ENCODE data around the gene MIDN.
"Not testable (repeated sequence)": the region's sequence is repeated elsewhere in the genome, so short reads cannot be mapped to it uniquely, and the experiment has no call there.

Gene MIDN

GRCh38 chr19:1248139-1248785 is at the start of gene MIDN:
TSS of gene MIDN (plus strand) at chr19:1248583. CDS start at chr19:1250297, 1,714 bp downstream.
- ATAC-seq (peak; percentile 5), DNase-seq (peak; percentile 81)

GRCh38 chr19:1199531-1199930 is 48.9 kb upstream of the MIDN start:
- DNase-seq (no peak), ATAC-seq (no peak)

- ATAC-seq = not testable (repeated sequence)
Measured at GRCh38 chr19:1200614-1201013, 47.8 kb upstream of the MIDN start.

GRCh38 chr19:1205114-1206099 is 43.0 kb upstream of the MIDN start, which contains the start of gene STK11:
TSS of gene STK11 (plus strand) at chr19:1205778. CDS start at chr19:1206914, 1,136 bp downstream.
- DNase-seq = peak; percentile 100
- peak; percentile 99 for ATAC-seq

More at GRCh38 chr19:1200614-1201013, 47.8 kb upstream of the MIDN start:
- DNase-seq = not testable (repeated sequence)

- ATAC-seq (no peak), DNase-seq (peak; percentile 19)
Measured at GRCh38 chr19:1206150-1206863, 42.1 kb upstream of the MIDN start.

- peak; percentile 1 for ATAC-seq
Measured at GRCh38 chr19:1206864-1207450, 41.4 kb upstream of the MIDN start.

GRCh38 chr19:1208830-1209229 is 39.6 kb upstream of the MIDN start:
- ATAC-seq, DNase-seq: not testable (repeated sequence)

More at GRCh38 chr19:1206864-1207450, 41.4 kb upstream of the MIDN start:
- peak; percentile 51 for DNase-seq

GRCh38 chr19:1210227-1210538 is 38.2 kb upstream of the MIDN start:
- DNase-seq = no peak

GRCh38 chr19:1211494-1212234 is 36.7 kb upstream of the MIDN start:
- DNase-seq = no peak
- no peak for ATAC-seq

More at GRCh38 chr19:1210227-1210538, 38.2 kb upstream of the MIDN start:
- ATAC-seq = no peak

GRCh38 chr19:1213391-1214286 is 34.7 kb upstream of the MIDN start:
- ATAC-seq (peak; percentile 81), DNase-seq (peak; percentile 53)

- DNase-seq (no peak), ATAC-seq (no peak)
Measured at GRCh38 chr19:1214299-1214861, 34.0 kb upstream of the MIDN start.

GRCh38 chr19:1214862-1215731 is 33.3 kb upstream of the MIDN start:
- no peak for DNase-seq
- ATAC-seq = no peak

GRCh38 chr19:1216756-1217155 is 31.6 kb upstream of the MIDN start:
- DNase-seq (no peak), ATAC-seq (no peak)

- no peak for ATAC-seq
- no peak for DNase-seq
Measured at GRCh38 chr19:1217366-1217765, 31.0 kb upstream of the MIDN start.

- no peak for DNase-seq
- ATAC-seq = no peak
Measured at GRCh38 chr19:1218751-1219567, 29.4 kb upstream of the MIDN start.

- DNase-seq (no peak), ATAC-seq (no peak)
Measured at GRCh38 chr19:1219786-1220476, 28.5 kb upstream of the MIDN start.

GRCh38 chr19:1220477-1220930 is 27.9 kb upstream of the MIDN start:
- DNase-seq = no peak
- ATAC-seq = no peak

Data from stimulated activated naive CD8-positive, alpha-beta T cell treated with anti-CD3 and anti-CD28 coated beads, Interleukin-15, Interleukin-2, amounts not matched to agents 100 U/mL and 50 U/mL, for 24 hours (primary cell).